NCI-H774 (cell line): ENCODE measurements around the gene FNIP1.
"Not testable (repeated sequence)": the region's sequence is repeated elsewhere in the genome, so short reads cannot be mapped to it uniquely, and the experiment has no call there.

ENCODE experiments used
- DNase-seq: peaks from one replicate; lab custom pipeline; 2025; lab: John Stamatoyannopoulos, UW

Gene FNIP1

DNA sequence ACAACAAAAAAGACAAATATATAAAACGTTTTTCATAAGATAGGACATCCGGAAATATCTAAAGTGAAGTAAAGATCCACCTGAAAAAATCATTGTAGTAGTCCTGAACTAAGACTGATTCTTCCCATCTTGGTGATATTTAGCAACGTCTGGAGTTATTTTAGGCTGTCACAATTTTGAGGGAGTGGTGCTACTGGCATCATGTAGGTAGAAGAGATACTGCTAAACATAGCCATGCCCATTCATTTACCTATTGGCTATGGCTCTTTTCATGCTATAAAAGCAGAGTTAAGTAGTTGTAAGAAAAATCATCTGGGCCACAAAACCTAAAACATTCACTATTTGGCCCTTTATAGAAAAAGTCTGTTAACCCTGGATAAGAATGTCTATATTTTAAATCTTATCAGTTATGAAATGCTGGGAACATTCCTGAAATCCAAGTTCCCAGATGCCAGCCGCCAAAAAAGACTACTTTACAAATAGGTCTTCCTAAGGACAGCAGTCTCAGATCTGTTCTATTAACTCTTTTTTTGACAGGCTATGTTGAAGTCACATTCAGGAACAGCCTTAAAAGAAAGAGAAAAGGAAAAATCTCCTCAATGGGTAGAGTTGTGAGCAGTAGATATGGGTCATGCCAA lies 188.8 kb downstream of the FNIP1 start:
- DNase-seq, result no peak

DNA sequence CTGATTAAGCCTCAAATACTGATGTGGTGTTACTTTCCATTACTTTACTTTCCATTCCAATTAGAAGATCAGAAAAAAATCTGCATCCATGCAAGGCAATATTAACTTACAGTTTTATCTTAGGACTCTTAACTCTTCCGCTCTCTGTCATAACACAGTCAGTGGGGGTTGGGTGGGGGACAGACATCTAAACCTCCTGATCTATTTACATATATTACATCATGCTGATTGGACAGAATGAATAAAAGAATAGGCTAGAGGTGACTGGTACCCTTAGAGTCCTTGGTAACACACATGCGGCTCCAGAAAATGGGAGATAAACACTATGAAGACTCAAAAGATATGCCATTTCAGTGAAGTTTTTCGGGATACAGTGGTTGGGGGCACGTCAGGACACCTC lies 189.4 kb downstream of the FNIP1 start:
- no peak for DNase-seq

DNA sequence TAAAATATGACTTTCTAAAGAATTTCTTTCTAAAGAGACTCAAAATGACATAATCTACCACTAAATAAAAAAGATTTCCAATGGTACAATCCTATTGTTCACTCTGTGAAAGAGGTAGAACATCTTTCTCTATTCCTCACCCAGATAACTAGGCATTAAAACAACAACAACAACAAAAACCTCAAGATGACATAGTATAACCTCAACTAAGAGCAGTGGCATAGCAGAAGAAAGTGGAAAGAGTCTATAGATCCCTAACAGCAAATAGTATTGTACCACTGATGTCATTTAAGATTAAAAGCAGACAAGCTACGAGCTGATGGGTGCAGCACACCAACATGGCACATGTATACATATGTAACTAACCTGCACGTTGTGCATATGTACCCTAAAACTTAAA lies 191.7 kb downstream of the FNIP1 start:
- no peak for DNase-seq

GRCh38 chr5:131595088-131596033 lies 201.5 kb downstream of the FNIP1 start:
- no peak for DNase-seq

- no peak for DNase-seq
These were observed 202.9 kb downstream of the FNIP1 start for GRCh38 chr5:131593921-131594320.

GRCh38 chr5:131593436-131593835 lies 203.4 kb downstream of the FNIP1 start:
- not testable (repeated sequence) for DNase-seq
